Panc1 (cell line): ENCODE results near the gene CFAP221. TPM values are rescaled to one million over a fixed set of nuclear protein-coding genes. Genes with fewer than 3 reads are reported as not detected.

ENCODE experiments used
- ATAC-seq: fragments of 200-7000 bp; cut with Tn5 transposase; 2 replicates; pipeline ENCODE4 v1.9.1; 2020; ENCODE audit warnings: mild to moderate bottlenecking, moderate library complexity
- BruUV-seq: library from RNA; stranded (reverse); fragments of 400-500 nt; replicated peaks from 2 replicates; lab custom pipeline; 2021; lab: Mats Ljungman, UMichigan
- CTCF ChIA-PET: fragments of 300-600 bp; sonication (Branson Sonifier 250); formaldehyde crosslinking; loops from one replicate; lab custom pipeline; 2022; ENCODE audit warnings: antibody characterized with exemption; lab: Charles Lee
- POLR2A ChIA-PET: fragments of 300-600 bp; sonication (Branson Sonifier 250); formaldehyde crosslinking; loops from one replicate; lab custom pipeline; 2022; ENCODE audit warnings: antibody characterized with exemption; lab: Charles Lee
- DNase-seq: peaks from one replicate; pipeline ENCODE4 v3.0.0-alpha.2; 2010; ENCODE audit warnings: low read depth, low spot score
- H3K27ac ChIP-seq: 2 replicates; pipeline ENCODE4 v1.5.1; 2011; ENCODE audit warnings: mild to moderate bottlenecking, low read length, inconsistent platforms
- H3K27me3 ChIP-seq: fragments of 200-500 bp; sonication (Bioruptor generic); 2 replicates; pipeline ENCODE4 v1.6.0; 2014; ENCODE audit warnings: low read length, inconsistent platforms; ENCODE audit not compliant: control insufficient read depth, insufficient read depth
- H3K36me3 ChIP-seq: fragments of 200-500 bp; sonication (Bioruptor generic); 2 replicates; pipeline ENCODE4 v1.5.1; 2014; ENCODE audit warnings: inconsistent platforms, mild to moderate bottlenecking, low read length, moderate library complexity; ENCODE audit not compliant: control insufficient read depth, insufficient read depth
- H3K4me1 ChIP-seq: 2 replicates; pipeline ENCODE4 v1.5.1; 2011; ENCODE audit warnings: inconsistent platforms, mild to moderate bottlenecking, low read length, moderate library complexity; ENCODE audit not compliant: control insufficient read depth, insufficient read depth
- H3K4me3 ChIP-seq, 2 experiments: 2 replicates each; pipeline ENCODE4 v1.5.1; 2011 to 2012; ENCODE audit warnings: low read depth in 2 of 2, low read length in 2 of 2, mild to moderate bottlenecking in 2 of 2, inconsistent platforms in 1 of 2, moderate library complexity in 1 of 2
- H3K9me3 ChIP-seq: fragments of 200-500 bp; sonication (Bioruptor generic); 2 replicates; pipeline ENCODE4 v1.5.1; 2014; ENCODE audit warnings: low read depth, mild to moderate bottlenecking, inconsistent platforms, low read length, moderate library complexity; ENCODE audit not compliant: control insufficient read depth, insufficient read depth
- CTCF ChIP-seq: fragments of 450-650 bp; IDR thresholded peaks from 2 replicates; pipeline ENCODE4 v1.5.1; 2017; ENCODE audit warnings: mild to moderate bottlenecking
- POLR2AphosphoS5 ChIP-seq: IDR thresholded peaks from 2 replicates; pipeline ENCODE4 v1.6.1; 2012; ENCODE audit warnings: mild to moderate bottlenecking, low read depth, low read length, moderate library complexity
- REST ChIP-seq, 2 experiments: IDR thresholded peaks; 2 replicates each; pipeline ENCODE4 v1.6.1; 2011 to 2012; ENCODE audit warnings: low read depth in 2 of 2, control low read depth in 1 of 2, low read length in 1 of 2, mild to moderate bottlenecking in 1 of 2, moderate library complexity in 1 of 2; ENCODE audit not compliant: insufficient read depth in 1 of 2
- SIN3A ChIP-seq: IDR thresholded peaks from 2 replicates; pipeline ENCODE4 v1.6.1; 2012; ENCODE audit warnings: low read depth, mild to moderate bottlenecking, low read length, moderate library complexity, borderline replicate concordance; ENCODE audit not compliant: insufficient read depth
- TCF7L2 ChIP-seq: IDR thresholded peaks from 2 replicates; pipeline ENCODE4 v1.6.1; 2011; ENCODE audit warnings: mild to moderate bottlenecking, low read depth, low read length, inconsistent platforms
- in situ Hi-C: cut with HindIII; loops from 2 replicates; pipeline ENCODE4 v1.10.0; 2016; ENCODE audit warnings: low sequenced_read_pairs, low pct_unique_long_range_greater_than_20kb
- intact Hi-C: fragments of 100-400 bp; cut with micrococcal nuclease; formaldehyde crosslinking; loops from one replicate; pipeline ENCODE4 v1.10.0; 2022; ENCODE audit not compliant: unreplicated experiment
- total RNA-seq: library from RNA; stranded (reverse); gene quantifications from one replicate; pipeline ENCODE4 v1.2.1, GENCODE V29; 2021; ENCODE audit not compliant: unreplicated experiment

Gene CFAP221
- total RNA-seq, 1 experiment from 2014 or later = not detected

- Histone ChIP-seq H3K9me3 (no peaks in the 10 kb centered on the region), H3K36me3 (no peaks in the 10 kb centered on the region), H3K27ac (no peak overlapping the region), H3K4me3 (no peak overlapping the region), H3K4me1 (no peaks in the 10 kb centered on the region), H3K27me3 (no peaks in the 10 kb centered on the region)
- intact Hi-C loops = no loop called here
- no TSS peak for BruUV-seq
- in situ Hi-C loops = no loop called here
- ChIA-PET CTCF (interaction anchor here (0.9 kb wide), 1 partner anchor 11 kb away, joined by 3 read pairs; no protein-coding TSS in a partner anchor), POLR2A (no interaction called here)
- TF ChIP-seq POLR2AphosphoS5 = no peak
- no peak for TF ChIP-seq SIN3A
- no peak for TF ChIP-seq TCF7L2
- no peak for TF ChIP-seq REST (IDR thresholded peaks at IDR 0.05; ENCODE audit: insufficient read depth in 1 of 2, low read depth in 2 of 2, low read length in 1 of 2)
- no peak for TF ChIP-seq CTCF
- DNase-seq = no peak
- no peak for ATAC-seq
Measured at GRCh38 chr2:119691651-119692245, 147.5 kb downstream of the CFAP221 start.

GRCh38 chr2:119692310-119692709, 148.1 kb downstream of the CFAP221 start:
- no peaks in the 10 kb centered on the region for H3K27me3 ChIP-seq
- in situ Hi-C loops (no loop called here), intact Hi-C loops (no loop called here)
- no peaks in the 10 kb centered on the region for H3K9me3 ChIP-seq
- no peak overlapping the region for H3K4me3 ChIP-seq
- DNase-seq = no peak
- H3K4me1 ChIP-seq = no peaks in the 10 kb centered on the region
- CTCF ChIA-PET = interaction anchor here (0.7 kb wide), 1 partner anchor 11 kb away, joined by 4 read pairs; no protein-coding TSS in a partner anchor
- TF ChIP-seq SIN3A (no peak), TCF7L2 (no peak), CTCF (no peak), POLR2AphosphoS5 (no peak), REST (IDR thresholded peaks at IDR 0.05; ENCODE audit: insufficient read depth in 1 of 2, low read depth in 2 of 2, low read length in 1 of 2) (no peak)
- no TSS peak for BruUV-seq
- no peaks in the 10 kb centered on the region for H3K36me3 ChIP-seq
- no peak for ATAC-seq
- POLR2A ChIA-PET = no interaction called here
- H3K27ac ChIP-seq = no peak overlapping the region
